Measurements from ENCODE around the gene VAC14.

DNA sequence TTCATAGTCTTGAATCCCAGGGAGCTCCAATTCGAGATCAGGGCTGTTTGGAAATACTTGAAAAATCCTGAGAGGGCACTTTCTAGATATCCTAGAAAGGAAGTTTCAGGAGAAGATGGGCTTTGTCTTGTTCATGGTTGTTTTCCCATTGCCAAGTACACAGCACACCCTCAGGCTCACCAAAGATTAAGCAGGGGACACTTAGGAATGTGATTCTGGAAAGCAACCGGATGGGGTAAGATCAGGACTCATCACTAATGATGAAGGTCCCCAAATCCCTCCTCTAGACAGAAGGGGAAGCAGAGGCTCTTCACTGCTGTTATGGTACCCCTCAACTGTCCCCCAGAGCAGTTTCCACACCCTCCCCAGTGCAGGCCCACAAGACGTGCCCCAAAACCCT lies 40.7 kb downstream of the VAC14 start:
- no peak for TF ChIP-seq EGR1 (IDR thresholded peaks at IDR 0.05)
- TF ChIP-seq YY1 (IDR thresholded peaks at IDR 0.05; ENCODE audit: low read depth) = no peak
- TF ChIP-seq NFIC (IDR thresholded peaks at IDR 0.05) = no peak
- no peak for TF ChIP-seq EP300 (IDR thresholded peaks at IDR 0.05; ENCODE audit: borderline replicate concordance)
- TF ChIP-seq RAD21 (IDR thresholded peaks at IDR 0.05; ENCODE audit: low read depth) = no peak; the same call in 1 of the 2 replicates
- TF ChIP-seq TAF1 (IDR thresholded peaks at IDR 0.05; ENCODE audit: low read depth) = no peak
- no peak for TF ChIP-seq CEBPB (IDR thresholded peaks at IDR 0.05)
